ENCODE results near the gene NIPAL4.
"Not testable (repeated sequence)": the region's sequence is repeated elsewhere in the genome, so short reads cannot be mapped to it uniquely, and the experiment has no call there.

The NIPAL4 gene

DNA sequence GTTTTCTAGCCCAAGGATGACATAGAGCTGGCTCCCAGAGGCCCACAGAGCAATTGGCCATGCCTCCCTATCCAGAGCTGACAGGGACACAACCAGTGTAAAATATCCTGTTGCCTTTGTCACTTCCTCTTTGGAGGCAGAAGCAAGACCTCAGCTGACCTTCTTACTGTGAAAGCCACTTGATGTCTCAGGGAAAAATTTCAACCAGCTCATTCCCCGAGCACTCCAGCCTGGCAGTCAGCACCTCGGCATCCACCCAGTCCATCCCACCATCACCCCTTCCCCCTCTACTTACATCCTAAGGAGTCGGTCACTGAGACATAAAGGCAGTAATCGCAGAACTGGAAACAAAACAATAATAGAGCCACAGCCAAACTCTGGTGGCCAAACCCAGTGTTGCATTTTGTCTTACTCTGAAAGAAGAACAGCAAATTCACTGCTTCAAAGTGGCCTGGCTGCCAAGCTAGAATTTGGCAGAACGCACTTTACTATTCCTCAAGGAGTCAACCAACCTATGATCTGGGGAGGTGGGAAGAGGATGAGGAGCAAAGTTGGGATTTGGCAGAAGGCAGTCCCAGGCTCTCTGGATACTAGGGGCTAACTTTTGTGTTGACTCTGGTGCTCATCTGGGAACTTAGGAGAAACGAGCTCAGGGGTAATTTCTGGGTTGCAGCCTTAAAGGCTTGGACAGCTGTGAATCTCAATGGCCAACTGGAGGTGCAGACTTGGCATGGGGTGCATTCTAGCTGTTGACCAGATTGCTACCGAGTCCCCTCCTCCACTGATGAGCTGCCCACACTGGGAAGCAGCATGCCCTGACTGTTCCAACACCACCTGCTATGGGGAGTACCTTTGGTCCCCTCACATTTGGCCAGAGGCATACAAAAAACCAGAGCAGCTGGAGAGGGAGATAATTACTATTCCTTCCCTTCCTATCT lies 13.6 kb downstream of the NIPAL4 start:
- DNase-seq (no peak), ATAC-seq (no peak)
- Mint-ChIP-seq H3K27ac (no peak overlapping the region), H3K4me3 (no peak overlapping the region), H3K4me1 (peaks cover 6% of the 10 kb centered on the region), H3K9me3 (no peaks in the 10 kb centered on the region), H3K27me3 (peaks cover 10% of the 10 kb centered on the region)

DNA sequence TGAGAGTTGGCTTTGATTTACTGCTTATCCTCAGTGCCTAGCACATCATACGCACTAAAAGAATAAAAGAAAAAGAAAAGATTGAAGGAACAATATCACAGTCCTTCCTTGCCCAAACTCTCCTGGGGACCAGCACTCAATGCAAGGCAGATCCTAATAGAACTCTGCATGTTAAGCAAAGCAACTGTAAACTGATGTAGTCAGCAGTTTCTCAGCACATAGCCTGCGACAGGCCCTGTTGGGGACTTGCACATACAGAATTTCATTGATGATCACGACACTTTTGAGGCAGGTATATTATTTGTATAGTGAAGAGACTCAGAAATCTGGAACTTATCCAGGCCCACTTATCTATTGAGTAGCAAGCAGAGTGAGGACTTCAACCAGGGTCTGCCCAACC lies 15.4 kb downstream of the NIPAL4 start:
- H3K4me1 Mint-ChIP-seq: peaks cover 6% of the 10 kb centered on the region

DNA sequence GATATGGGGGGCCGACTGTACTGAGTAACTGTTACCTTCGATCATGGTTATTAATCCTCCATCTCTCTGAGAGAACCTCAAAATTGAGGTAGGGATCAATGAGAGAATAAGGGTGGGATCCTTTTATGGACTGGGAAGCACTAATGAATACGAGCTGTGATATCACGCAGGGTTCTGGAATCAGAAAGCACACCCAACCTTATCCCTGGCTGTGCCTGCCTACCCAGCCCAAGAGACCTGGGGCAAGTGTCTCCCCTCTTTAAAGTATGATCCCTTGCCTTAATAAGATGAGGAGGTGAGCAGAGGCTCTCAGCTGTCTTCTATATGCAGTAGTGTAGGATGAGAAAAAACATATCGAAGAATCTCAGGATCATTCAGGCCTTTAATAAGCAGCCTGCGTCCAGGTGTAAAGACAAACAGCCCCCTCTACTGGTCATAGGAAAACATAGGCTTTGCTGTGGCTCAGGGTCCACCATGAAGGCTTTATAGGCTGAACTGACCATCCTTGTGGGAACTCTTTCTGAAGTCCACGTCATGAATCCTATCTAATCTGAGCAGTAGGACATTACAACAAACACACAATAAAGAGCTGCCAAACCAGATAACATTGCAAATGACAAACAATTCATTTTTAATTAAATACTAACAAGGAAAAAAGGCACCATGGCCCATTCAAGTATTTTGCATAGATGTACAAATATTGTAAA lies 16.8 kb downstream of the NIPAL4 start:
- Mint-ChIP-seq H3K27ac (no peak overlapping the region), H3K27me3 (peaks cover 10% of the 10 kb centered on the region), H3K4me1 (peaks cover 6% of the 10 kb centered on the region), H3K4me3 (no peak overlapping the region), H3K9me3 (no peaks in the 10 kb centered on the region)
- peak; percentile 35 to 38 for DNase-seq
- peak; percentile 70 for ATAC-seq

More for the DNA sequence above, 15.4 kb downstream of the NIPAL4 start:
- Mint-ChIP-seq H3K27ac (no peak overlapping the region), H3K4me3 (no peak overlapping the region), H3K27me3 (peaks cover 10% of the 10 kb centered on the region), H3K9me3 (no peaks in the 10 kb centered on the region)
- ATAC-seq (no peak), DNase-seq (no peak)

DNA sequence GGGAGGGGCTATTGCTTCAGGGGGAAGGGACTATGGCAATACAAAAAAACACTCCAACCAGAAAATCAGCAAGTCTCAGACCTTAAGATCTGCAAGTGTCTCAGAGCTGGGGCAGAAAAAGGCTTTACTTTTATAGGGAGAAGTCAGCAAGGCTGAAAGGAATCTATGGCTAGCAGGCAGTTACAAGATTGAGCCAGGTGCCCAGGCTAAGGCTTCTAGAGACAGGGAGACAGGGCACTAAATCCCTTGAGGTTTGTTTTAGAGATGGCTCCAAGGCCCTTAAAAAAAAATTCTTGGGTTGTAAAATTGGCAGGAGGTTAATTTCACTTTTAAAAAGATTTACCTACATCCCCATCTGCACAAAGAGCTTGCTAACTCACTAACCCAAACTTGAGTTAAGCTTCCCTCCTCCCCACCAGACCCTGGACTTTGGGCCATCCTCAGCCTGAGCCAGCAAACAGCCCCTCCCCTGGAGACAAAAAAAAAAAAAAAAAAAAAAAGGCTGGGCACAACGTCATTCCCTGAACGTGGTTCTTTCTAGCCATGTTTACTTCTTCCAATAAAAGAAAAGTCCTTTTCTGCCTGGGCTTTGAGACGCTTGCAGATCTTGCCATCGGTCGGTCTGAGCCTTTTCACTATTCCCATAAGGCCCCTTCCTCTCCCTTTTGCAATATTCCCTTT lies 17.9 kb downstream of the NIPAL4 start:
- no peak for DNase-seq
- peaks cover 10% of the 10 kb centered on the region for H3K27me3 Mint-ChIP-seq
- no peaks in the 10 kb centered on the region for H3K9me3 Mint-ChIP-seq
- no peak overlapping the region for H3K27ac Mint-ChIP-seq
- peaks cover 6% of the 10 kb centered on the region for H3K4me1 Mint-ChIP-seq
- no peak for ATAC-seq
- H3K4me3 Mint-ChIP-seq: no peak overlapping the region

DNA sequence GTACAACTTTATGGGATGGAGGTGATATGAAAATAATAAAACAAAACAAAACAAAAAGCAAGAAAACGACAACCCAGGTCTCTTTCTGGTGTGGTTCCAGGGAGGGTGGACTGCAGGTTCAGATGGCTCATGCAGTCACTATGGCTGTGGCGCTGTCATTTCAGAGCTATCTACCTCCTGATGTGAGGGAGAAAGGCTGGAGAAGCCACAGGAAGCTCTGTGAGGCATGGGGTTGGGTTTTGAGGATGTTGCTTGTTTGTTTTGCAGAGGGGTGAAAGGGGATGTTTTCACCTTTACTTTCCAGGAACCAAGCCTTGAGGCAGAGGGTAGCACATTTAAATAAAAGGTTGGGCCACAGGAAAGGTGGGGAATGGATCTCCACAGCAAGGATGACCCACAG lies 18.7 kb downstream of the NIPAL4 start:
- no peak for DNase-seq
- Mint-ChIP-seq H3K4me1 (peaks cover 6% of the 10 kb centered on the region), H3K27ac (peak overlapping the region in 1 of 2 donors; percentile 87), H3K9me3 (no peaks in the 10 kb centered on the region), H3K4me3 (no peak overlapping the region), H3K27me3 (peaks cover 3% of the 10 kb centered on the region)
- ATAC-seq: no peak

DNA sequence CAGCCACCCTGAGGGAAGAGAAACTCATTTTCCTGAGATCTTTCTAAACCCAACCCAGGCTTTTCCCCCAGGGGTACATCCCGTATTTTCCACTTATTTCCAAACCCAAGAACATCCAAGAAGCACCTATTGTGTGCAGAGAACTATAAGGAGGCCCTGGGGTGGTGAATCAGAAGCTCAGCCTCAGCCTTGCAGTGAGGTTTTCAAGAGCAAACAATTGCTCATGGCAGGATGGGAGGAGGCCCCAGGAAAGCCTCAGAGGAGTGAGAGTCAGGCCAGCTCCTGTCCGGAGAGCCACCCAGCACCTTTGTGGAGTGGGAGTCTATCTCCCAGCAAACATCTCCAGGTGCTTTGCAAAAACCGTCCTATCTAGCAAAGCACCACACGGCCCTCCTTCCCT lies 19.2 kb downstream of the NIPAL4 start:
- Mint-ChIP-seq H3K4me3 (no peak overlapping the region), H3K27ac (peak overlapping the region in 1 of 2 donors; percentile 70), H3K27me3 (no peaks in the 10 kb centered on the region), H3K4me1 (peaks cover 6% of the 10 kb centered on the region), H3K9me3 (no peaks in the 10 kb centered on the region)
- no peak for DNase-seq
- ATAC-seq: no peak

DNA sequence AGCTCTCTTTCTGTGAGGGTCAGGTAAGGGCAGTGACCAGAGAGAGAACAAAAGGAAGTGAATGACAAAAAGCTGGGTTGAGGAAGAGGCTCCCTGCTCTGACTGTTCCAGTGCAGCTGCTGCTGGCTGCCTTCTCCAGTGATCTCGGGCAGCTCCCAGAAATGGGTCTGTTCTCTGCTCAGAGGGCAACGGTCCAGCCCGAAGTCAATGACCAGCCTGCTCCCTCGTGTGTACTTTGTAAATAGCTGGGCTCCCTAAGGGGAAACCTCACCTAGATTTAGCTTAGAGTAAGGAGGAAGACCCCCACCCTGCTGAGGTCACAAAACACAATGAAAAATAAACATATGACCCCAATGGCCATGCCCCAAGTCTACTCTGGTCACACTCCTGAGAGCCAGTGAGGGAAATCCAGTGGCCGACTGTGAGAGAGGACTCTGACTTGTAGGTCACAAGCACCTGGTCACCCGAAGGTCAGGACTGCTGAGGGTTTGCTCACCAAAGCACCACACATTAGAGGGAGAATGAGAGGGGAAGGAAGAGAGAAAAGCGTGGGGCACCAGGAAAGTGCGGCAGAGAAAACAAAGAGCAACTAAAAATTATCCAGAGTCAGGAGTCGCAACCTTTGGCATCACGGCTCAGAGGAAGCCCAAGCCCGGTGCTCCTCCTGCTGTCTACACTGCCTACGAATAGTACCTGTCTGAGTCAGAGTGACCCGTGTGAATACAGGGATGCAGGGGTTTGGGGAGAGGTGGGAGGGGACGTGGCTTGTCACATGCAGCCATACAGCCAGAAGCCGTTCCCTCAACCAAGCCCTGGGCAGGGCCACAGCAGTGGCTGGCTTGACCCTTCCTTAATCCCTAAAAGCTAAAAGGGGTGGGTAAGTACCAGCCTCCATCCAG lies 19.8 kb downstream of the NIPAL4 start:
- Mint-ChIP-seq H3K9me3 (no peaks in the 10 kb centered on the region), H3K4me1 (peaks cover 6% of the 10 kb centered on the region), H3K27me3 (no peaks in the 10 kb centered on the region), H3K27ac (peak overlapping the region in 1 of 2 donors; percentile 72), H3K4me3 (no peak overlapping the region)
- no peak for ATAC-seq
- DNase-seq: no peak

DNA sequence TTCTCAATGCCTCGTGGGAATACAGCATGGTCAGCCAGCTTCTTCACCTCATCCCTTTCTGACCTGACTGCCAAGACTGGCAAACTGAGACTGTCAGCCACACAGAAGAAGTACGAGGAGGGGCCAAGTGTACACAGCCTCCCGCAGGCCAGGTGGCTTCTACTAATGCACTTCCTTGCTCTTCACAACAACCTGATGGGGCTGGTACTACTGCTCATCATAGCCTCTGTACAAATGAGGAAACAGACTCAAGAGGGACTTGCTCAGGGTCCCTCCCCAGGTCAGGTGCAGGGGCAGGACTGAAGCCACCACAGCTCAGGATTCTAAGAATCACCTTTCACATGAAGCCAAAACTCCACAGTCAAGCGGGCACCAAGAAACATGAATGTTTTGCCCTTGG lies 21.3 kb downstream of the NIPAL4 start:
- Mint-ChIP-seq H3K27me3 (peaks cover 10% of the 10 kb centered on the region), H3K9me3 (no peaks in the 10 kb centered on the region), H3K4me3 (no peak overlapping the region), H3K27ac (peak overlapping the region in 1 of 2 donors; percentile 23), H3K4me1 (peaks cover 6% of the 10 kb centered on the region)
- DNase-seq: no peak
- no peak for ATAC-seq

DNA sequence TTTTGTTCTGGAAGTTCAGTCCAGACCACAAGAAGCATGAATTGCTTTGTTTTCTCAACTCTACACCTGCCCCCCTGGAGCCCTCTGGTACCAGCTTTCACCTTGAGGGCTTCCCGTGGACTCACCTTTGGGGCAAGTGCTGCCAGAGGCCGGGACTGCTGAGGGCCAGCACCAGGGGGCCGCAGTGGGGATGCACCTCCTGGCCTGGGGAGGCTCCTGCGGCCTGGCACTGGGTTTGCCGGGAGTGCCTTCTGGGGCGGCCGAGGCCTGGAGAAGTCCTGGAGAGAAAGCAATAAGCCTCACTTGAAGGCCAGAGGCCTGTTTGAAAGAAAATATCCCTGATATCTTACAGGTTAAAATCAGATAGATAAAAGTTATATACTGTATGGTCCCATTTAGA lies 21.7 kb downstream of the NIPAL4 start:
- H3K4me1 Mint-ChIP-seq: peaks cover 8% of the 10 kb centered on the region
- ATAC-seq (no peak), DNase-seq (no peak)
- peaks cover 14% of the 10 kb centered on the region for H3K27me3 Mint-ChIP-seq
- no peak overlapping the region for H3K4me3 Mint-ChIP-seq
- no peak overlapping the region for H3K27ac Mint-ChIP-seq
- no peaks in the 10 kb centered on the region for H3K9me3 Mint-ChIP-seq

DNA sequence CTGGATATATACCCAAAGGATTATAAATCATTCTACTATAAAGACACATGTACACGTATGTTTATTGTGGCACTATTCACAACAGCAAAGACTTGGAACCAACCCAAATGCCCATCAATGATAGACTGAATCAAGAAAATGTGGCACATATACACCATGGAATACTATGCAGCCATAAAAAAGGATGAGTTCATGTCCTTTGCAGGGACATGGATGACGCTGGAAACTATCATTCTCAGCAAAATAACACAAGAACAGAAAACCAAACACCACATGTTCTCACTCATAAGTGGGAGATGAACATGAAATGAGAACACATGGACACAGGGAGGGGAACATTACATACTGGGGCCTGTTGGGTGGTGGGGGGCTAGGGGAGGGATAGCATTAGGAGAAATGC lies 22.7 kb downstream of the NIPAL4 start:
- DNase-seq, H3K27ac Mint-ChIP-seq, H3K4me3 Mint-ChIP-seq, H3K9me3 Mint-ChIP-seq, ATAC-seq: not testable (repeated sequence)
- H3K27me3 Mint-ChIP-seq: peaks cover 25% of the 10 kb centered on the region
- H3K4me1 Mint-ChIP-seq: peaks cover 11% of the 10 kb centered on the region

DNA sequence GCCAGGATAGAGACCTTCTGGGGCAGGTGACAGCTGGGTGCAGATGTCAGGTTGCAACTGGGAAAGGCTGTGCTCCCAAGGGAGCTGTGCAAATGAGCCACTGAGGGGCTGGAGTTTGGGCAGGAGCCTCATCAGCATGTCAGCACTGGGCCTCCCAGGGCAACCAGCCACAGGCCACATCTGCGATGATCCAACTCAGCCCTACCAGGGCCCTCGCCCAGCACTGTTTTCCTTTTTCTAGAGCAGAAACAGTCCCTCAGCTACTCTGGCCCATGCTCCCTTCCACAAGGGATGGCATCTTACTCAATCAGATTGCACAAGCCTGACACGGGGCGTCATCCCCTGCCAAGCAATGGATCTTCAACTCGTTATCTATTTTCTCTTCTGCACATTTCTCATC lies 24.8 kb downstream of the NIPAL4 start:
- H3K27me3 Mint-ChIP-seq: peaks cover 26% of the 10 kb centered on the region
- H3K4me1 Mint-ChIP-seq: peaks cover 11% of the 10 kb centered on the region
- ATAC-seq: no peak
- DNase-seq: no peak
- no peak overlapping the region for H3K27ac Mint-ChIP-seq
- no peak overlapping the region for H3K4me3 Mint-ChIP-seq
- H3K9me3 Mint-ChIP-seq: no peaks in the 10 kb centered on the region

DNA sequence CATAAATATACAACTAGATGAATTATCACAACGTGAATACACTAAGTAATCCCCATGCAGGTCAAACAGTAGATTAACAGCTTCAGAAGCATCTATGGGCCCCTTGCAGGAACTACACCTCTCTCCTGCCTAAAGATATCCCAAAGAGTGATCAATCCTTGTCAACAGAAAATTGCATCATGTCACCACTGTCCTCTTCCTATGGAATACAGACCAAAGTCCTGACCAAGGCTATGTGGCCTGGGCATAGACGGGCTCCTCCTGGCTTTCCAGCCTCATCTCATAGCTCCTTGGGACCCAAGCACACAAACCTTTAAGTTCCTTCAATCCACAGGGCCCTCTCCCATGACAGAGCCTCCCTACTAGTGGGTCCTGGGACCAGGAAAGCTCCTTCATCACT lies 25.3 kb downstream of the NIPAL4 start:
- Mint-ChIP-seq H3K27ac (no peak overlapping the region), H3K4me3 (no peak overlapping the region)

DNA sequence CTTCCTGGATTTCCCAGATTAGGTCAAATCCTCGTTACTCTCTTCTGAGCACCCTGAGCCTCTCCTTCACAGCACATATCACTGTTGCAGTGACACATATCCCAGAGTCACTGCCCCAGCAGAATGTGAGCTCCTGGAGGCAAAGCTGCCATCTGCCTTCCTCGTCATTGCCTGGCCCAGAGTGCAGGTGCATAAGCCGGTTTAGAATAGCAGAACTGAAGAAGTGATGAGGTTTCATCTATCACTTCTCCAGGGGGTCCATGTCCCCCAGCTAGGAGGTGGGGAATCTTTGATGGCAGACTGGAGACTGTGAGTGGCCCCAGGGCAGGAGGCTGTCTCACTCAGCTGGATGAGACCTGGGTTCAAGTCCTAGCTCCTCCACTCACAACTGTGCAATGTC lies 25.8 kb downstream of the NIPAL4 start:
- peaks cover 26% of the 10 kb centered on the region for H3K27me3 Mint-ChIP-seq
- DNase-seq (no peak), ATAC-seq (no peak)
- H3K4me3 Mint-ChIP-seq: no peak overlapping the region
- H3K4me1 Mint-ChIP-seq: peaks cover 11% of the 10 kb centered on the region
- no peak overlapping the region for H3K27ac Mint-ChIP-seq
- H3K9me3 Mint-ChIP-seq: no peaks in the 10 kb centered on the region

More for the DNA sequence above, 25.3 kb downstream of the NIPAL4 start:
- no peaks in the 10 kb centered on the region for H3K9me3 Mint-ChIP-seq
- no peak for ATAC-seq
- peaks cover 26% of the 10 kb centered on the region for H3K27me3 Mint-ChIP-seq
- no peak for DNase-seq
- peaks cover 11% of the 10 kb centered on the region for H3K4me1 Mint-ChIP-seq

DNA sequence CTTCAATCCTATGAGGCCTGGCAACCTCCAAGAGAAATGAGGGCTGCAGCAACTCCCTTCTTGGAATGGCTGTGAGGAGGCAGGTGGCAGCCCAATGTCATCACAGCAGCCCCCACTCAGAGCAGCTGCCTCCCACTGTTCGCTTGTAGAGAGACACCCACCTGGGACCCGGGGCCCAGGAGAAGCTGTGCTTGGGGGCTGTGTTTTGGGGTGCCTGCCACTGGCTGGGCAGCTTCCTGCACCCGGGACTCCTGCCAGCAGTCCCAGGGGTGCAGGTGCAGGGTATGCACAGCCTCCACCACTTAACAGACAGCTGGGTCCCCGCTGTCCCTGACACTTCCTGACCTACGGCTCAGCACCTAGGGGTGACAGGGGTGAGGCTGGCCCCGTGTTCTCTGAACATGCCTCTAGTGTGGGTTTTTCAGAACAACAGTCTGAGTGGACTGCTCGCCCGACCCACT lies 26.2 kb downstream of the NIPAL4 start:
- peak; percentile 44 for ATAC-seq
- no peak for DNase-seq
- Mint-ChIP-seq H3K9me3 (no peaks in the 10 kb centered on the region), H3K4me1 (peaks cover 11% of the 10 kb centered on the region), H3K27me3 (peaks cover 26% of the 10 kb centered on the region), H3K27ac (no peak overlapping the region), H3K4me3 (no peak overlapping the region)

DNA sequence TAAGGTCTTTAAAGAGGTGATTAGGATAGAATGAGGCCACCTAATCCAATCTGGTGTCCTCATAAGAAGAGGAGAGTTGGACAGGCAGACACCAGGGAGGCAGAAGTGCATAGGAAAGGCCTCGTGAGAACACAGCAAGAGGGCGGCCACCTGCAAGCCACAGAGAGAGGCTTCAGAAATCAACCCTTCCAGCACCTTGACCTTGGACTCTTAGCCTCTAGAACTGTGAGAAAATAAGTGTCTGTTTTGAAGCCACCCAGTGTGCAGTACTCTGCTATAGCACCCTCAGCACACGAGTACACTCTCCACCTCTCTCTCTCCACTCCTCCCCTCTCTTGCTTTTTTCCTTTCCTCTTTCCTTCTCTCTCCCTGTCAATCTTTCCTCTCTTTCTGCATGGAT lies 26.8 kb downstream of the NIPAL4 start:
- Mint-ChIP-seq H3K4me3 (no peak overlapping the region), H3K4me1 (peaks cover 11% of the 10 kb centered on the region), H3K9me3 (no peaks in the 10 kb centered on the region), H3K27me3 (peaks cover 26% of the 10 kb centered on the region), H3K27ac (peak overlapping the region in 1 of 2 donors; percentile 50)
- DNase-seq (no peak), ATAC-seq (peak; percentile 43)
